SHP77 (cell line): ENCODE measurements around the gene TNNT3.
"Not testable (repeated sequence)": the region's sequence is repeated elsewhere in the genome, so short reads cannot be mapped to it uniquely, and the experiment has no call there.

Experiments
- DNase-seq, 2 experiments: peaks; one replicate each; lab custom pipeline; 2025; lab: John Stamatoyannopoulos, UW

The TNNT3 gene

GRCh38 chr11:1881442-1882264, 37.9 kb upstream of the TNNT3 start:
- no peak for DNase-seq

GRCh38 chr11:1882265-1883238, 37.0 kb upstream of the TNNT3 start:
- DNase-seq, result peak; percentile 16 to 41

- no peak for DNase-seq
Measured at GRCh38 chr11:1883346-1884302, 35.9 kb upstream of the TNNT3 start.

DNA sequence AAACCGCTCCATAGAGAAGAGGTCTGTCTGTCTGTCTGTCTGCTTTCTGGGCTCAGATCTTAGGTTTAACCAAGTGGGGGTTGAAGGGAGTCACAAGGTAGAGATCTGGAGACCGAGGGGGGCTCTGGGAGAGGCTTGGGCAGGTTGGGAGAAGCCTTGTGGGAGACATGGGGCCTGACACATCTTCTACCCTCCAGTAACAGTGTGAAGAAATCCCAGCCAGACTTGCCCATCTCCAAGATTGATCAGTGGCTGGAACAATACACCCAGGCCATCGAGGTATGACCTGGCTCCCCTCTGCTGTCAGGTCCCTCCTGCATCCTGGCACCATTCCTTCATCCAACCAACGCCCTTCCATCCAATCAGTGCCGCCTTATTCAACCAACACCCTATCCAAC, 35.2 kb upstream of the TNNT3 start:
- no peak for DNase-seq

GRCh38 chr11:1886551-1886950, 33.0 kb upstream of the TNNT3 start:
- DNase-seq, result not testable (repeated sequence)

DNA sequence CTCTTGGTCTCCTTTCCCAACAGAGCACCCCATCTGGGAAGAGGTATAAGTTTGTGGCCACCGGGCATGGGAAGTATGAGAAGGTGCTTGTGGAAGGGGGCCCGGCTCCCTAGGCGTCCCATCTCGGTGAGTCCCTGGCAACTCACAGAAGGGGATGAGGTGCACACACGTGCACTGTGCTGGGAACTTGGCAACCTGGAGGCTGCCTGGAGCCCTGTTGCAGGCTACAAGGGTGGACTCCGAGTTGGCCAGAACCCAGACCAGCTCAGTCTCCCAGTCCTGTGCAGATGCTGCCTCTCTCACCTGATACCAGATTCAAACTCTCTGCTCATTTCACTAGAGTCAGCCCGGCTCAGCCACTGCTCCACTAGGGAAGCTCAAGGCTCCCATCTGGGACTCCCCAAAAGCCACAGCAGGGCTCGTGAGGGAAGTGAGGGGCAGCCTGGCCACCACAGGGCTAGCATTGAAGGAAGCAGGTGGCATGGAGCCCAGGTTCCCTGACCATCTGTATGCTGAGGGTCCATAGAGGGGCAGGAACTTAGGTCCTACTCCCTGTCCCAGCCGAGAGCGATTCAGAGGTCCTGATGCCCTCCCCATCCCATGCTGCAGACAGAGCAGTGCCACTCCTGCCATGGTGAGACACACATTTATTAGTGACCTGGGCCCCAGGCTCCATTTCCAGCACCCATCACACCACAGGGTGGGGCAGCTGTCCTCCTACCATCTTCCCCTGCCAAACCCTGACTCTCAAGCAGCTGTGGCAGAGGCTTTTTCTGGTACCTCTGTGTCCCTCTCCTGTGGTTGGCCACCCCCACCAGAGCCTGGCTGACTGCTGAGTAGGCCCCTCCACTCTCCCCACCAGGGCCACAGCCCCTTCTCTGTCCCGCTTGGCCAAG, 31.8 kb upstream of the TNNT3 start:
- no peak for DNase-seq

GRCh38 chr11:1888347-1888753, 31.2 kb upstream of the TNNT3 start:
- DNase-seq, result no peak

- DNase-seq, result no peak
Measured at GRCh38 chr11:1888811-1889210, 30.7 kb upstream of the TNNT3 start.

DNA sequence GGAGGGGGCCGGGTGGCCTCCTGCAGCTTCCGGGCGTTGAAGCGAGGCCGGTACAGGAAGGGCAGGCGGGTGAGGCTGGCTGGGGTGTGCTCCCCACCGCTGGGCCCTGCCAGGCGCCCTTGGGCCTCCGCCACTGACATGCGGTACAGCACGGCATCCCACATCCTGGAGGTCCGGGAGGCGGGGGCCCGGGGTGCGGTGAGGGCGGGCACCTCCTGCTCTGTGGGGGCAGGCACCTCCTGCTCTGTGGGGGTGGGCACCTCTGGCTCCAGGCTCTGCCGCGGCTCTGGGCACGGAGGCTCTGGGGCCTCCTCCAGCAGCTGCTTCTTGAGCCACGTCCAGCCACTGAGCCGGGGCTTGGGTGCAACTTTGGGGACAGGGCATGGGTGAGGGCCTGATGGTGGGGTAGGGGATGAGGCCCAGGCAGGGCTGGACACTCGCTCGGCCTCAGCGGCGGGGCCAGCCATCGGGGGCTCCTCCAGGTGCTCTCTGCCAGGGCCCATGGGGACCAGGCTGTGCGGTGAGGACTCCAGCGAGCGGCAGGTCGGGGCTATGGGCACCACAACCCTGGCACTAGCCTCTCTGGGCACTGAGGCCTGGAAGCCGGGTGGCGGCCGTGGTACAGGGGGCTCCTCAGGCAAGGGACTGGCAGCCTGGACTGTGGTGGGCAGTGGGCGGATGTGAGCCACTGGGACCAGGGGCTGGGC, 30.1 kb upstream of the TNNT3 start:
- no peak for DNase-seq

DNA sequence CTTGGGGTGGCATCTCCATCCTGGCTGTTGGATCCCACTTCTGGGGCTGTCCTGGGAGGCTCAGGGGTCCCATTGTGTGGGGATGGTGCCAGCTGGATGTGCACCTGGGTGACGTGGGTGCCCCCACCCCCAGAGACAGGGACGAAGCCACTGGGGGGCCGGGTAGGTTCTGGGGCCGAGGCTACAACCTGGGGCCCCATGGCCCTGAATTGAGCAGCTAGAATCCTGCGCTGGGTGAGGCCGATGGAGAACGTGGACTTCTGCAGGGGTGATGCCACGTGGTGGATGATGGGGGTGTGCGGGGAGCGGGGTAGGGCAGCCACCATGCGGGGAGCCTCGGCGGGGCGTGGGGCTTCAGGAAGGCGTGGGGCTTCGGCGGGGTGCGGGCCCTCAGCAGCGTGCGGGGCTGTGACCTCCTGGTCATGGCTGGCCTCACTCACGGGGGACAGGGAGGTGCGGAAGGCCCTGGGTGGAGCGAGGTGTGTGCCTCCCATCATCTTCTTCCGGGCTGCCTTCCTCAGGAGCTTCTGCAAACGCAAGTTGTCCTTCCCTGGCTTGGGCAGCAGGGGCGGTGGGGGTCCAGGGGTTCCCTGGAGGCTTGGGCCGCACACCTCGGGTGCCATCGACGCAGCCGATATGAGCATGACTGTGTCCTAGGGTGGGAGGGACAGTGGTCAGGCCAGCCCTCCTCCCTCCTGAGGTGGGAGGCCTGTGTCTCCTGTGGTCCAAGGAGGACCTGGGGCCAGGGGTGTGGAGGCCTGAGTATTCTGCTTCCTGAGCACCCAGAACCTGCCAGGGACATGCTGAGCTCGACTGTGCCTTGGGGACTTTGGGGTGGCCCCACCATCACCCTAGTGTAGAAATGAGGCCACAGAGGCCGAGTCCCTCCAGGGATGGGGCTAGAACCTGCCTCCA, 29.3 kb upstream of the TNNT3 start:
- DNase-seq, result no peak

DNA sequence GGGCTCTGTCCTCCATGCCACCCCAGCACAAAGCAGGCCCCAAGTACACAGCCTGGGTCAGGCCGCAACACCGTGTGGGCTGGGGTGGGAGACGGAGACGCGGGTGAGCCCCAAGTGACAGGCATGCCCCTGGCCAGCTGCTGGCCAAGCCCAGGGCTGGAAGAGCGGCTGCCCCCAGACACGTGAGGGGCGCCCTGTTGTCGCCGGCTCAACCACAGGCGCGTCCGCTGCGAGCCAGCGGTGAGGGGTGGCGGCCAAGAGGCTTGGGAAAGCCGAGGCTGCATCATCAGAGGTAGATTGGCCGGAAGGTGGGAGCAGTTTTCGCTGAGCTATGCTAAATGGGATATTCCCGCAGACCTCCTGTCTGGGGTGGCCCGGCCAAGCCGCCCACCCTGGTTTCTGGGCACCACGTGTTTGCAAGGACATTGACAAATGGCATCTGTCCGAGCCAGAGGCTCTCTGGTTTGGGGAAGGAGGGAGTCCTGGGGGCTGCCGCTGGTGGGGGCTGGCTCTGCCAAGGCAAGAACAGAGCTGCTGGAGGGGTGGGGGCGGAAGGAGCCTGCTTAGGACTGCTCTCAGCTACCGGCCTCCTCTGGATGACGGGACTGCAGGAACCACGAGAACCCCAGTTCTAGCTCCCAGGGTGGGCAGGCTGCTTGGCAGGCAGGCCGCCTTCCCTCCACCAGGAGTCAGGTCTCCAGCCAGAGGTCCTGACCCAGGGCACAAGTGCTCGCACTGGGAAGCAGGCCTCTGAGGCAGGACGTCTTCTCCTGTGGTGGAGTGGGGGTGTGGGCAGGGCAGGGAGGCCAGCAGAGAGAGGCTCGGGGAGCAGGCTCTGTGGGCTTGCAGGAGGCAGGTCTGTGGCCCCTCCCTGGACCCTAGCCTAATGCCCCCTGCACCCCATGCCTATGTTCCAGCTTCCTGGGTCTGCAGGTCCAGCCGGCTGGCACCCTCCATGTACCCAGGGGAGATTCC, 28.4 kb upstream of the TNNT3 start:
- no peak for DNase-seq

GRCh38 chr11:1891831-1892115, 27.7 kb upstream of the TNNT3 start, which contains the start of gene PRR33:
TSS of gene PRR33 (minus strand) at chr11:1891895. CDS start at chr11:1890584, 1,311 bp downstream.
- no peak for DNase-seq

- DNase-seq, result no peak
Measured at GRCh38 chr11:1892116-1892515, 27.4 kb upstream of the TNNT3 start.

DNA sequence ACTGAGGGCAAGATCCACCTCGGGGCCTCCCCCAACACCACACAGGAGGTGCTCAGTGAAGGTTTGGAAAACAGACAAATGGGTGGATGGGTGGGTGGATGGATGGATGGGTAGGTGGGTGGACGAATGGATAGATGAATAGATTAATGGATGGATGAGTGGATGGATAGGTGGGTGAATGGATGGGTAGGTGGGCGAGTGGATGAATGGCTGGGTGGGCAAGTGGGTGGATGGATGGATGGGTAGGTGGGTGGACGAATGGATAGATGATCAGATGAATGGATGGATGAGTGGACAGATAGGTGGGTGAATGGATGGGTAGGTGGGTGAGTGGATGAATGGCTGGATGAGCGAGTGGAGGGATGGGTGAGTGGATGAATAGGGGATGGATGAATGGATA, 26.9 kb upstream of the TNNT3 start:
- DNase-seq, result no peak

GRCh38 chr11:1893581-1894359, 25.7 kb upstream of the TNNT3 start:
- no peak for DNase-seq

GRCh38 chr11:1894759-1895158, 24.7 kb upstream of the TNNT3 start:
- DNase-seq, result no peak

GRCh38 chr11:1896468-1896867, 23.0 kb upstream of the TNNT3 start:
- DNase-seq, result no peak
